ENCODE data around the gene THEMIS.
"Not testable (repeated sequence)": the region's sequence is repeated elsewhere in the genome, so short reads cannot be mapped to it uniquely, and the experiment has no call there.

THEMIS gene

GRCh38 chr6:127706216-127706615 lies 194.6 kb downstream of the THEMIS start:
- no peak for DNase-seq

DNA sequence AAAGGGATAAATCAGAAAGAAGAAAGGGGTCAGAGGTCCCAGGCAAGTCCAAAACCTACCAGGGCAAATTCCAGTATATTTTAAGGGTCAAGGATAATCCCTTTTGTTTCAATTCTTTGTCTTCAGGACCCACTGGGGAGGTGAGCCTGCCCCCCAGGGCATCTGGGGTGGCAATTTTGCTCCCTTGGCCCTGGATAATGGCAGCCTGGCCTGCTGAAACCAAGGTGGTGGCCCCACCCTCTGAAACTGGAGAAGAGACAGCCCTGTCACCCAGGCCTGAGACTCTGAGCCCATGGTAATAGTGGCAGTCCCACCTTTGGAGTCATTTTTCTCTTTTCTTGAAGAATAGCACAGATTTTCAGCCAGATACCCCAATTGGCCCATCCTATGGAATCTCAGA lies 205.8 kb downstream of the THEMIS start:
- no peak for DNase-seq

GRCh38 chr6:127691146-127691545 lies 209.7 kb downstream of the THEMIS start:
- DNase-seq, result no peak

DNA sequence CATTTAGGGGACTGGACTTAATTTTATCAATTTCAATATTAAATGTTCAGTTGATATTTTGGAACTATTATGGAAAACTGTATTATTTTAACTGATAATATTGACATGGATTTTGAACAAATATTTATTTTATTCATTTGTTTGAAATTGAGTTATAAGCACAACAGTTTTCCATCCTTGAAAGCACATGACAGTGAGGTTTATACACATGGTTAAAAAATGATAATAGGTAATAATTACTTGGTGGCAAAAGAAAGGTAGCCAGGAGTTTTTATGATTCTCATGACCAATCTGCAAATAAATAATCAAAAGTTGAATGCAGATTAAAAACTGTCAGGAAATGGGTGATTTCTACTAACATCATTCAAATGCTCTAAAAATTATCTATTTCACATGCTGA lies 210.3 kb downstream of the THEMIS start:
- no peak for DNase-seq

DNA sequence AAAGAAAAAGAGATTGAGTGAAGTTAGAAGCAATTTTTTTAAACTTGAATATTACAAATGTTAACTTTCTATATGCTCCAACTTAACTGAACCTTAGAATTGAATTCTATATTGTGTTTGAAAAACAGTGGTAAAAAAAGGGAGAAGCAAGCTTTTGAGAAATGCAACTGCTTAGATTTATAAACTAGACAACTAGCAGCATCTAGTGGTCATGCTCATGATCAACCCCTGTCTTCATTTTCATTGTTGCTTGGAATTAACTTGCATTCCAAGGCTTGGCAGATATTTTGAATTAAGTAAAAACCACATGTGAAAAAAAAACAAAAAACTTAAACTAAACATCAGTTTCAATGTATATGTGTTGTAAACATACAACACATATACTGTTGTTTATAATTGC lies 210.8 kb downstream of the THEMIS start:
- peak; percentile 25 for DNase-seq

GRCh38 chr6:127687490-127687889 lies 213.4 kb downstream of the THEMIS start:
- not testable (repeated sequence) for DNase-seq

DNA sequence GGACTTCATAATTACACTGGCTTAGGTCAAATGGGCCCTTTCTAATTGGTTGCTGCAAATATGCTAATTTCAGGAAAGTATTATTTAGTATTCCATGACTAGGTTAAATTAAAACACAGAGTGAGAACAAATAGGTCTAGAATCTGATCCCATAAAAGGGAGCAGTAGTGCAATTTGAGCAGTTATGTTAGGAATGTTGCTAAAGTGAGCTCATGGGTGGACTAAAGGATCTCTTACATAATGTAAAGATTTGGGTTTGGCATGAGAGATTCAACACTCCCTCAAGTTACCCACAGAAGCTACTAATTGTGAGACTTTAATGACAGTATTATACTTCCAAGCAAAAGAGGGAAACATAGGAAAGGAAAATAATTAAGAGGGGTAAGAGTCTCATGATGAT lies 214.8 kb downstream of the THEMIS start:
- no peak for DNase-seq

- DNase-seq, result no peak
These were observed 216.4 kb downstream of the THEMIS start for GRCh38 chr6:127684501-127684900.
